Measurements from ENCODE around the gene FSTL5.
"Not testable (repeated sequence)": the region's sequence is repeated elsewhere in the genome, so short reads cannot be mapped to it uniquely, and the experiment has no call there.

Gene FSTL5

GRCh38 chr4:162111078-162111477 lies 52.7 kb downstream of the FSTL5 start:
- DNase-seq, result no peak
- intact Hi-C loops (cut with DNase I), result no loop called here

- intact Hi-C loops (cut with DNase I), result no loop called here
- no peak for DNase-seq
These were observed 59.2 kb downstream of the FSTL5 start for GRCh38 chr4:162104459-162105124.

DNA sequence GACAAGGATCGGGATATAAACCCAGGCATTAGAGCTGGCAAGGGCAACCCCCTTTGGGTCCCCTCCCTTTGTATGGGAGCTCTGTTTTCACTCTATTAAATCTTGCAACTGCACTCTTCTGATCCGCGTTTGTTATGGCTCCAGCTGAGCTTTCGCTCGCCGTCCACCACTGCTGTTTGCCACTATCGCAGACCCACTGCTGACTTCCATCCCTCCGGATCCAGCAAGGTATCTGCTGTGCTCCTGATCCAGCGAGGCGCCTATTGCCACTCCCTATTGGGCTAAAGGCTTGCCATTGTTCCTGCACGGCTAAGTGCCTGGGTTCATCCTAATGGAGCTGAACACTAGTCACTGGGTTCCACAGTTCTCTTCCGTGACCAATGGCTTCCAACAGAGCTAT lies 59.9 kb downstream of the FSTL5 start:
- intact Hi-C loops (cut with DNase I); DNase-seq: not testable (repeated sequence)

GRCh38 chr4:162102713-162103112 lies 61.1 kb downstream of the FSTL5 start:
- intact Hi-C loops (cut with DNase I), result no loop called here
- no peak for DNase-seq

GRCh38 chr4:162101337-162101736 lies 62.5 kb downstream of the FSTL5 start:
- no peak for DNase-seq
- intact Hi-C loops (cut with DNase I), result no loop called here

GRCh38 chr4:162075726-162076125 lies 88.1 kb downstream of the FSTL5 start:
- peak in 36 of 42 donors; percentile 2 to 73 (median 38) for DNase-seq
- intact Hi-C loops (cut with DNase I), result no loop called here

- DNase-seq, result peak in 1 of 42 donors; percentile 3
- intact Hi-C loops (cut with DNase I), result no loop called here
These were observed 102.6 kb downstream of the FSTL5 start for GRCh38 chr4:162061214-162061613.

- intact Hi-C loops (cut with DNase I), result no loop called here
- no peak for DNase-seq
These were observed 104.1 kb downstream of the FSTL5 start for GRCh38 chr4:162059656-162060055.

- intact Hi-C loops (cut with DNase I), result no loop called here
These were observed 106.8 kb downstream of the FSTL5 start for GRCh38 chr4:162056990-162057389.

GRCh38 chr4:162046135-162046534 lies 117.7 kb downstream of the FSTL5 start:
- DNase-seq, result no peak
- intact Hi-C loops (cut with DNase I), result no loop called here

More at GRCh38 chr4:162056990-162057389, 106.8 kb downstream of the FSTL5 start:
- DNase-seq, result peak in 32 of 42 donors; percentile 2 to 59 (median 22)

GRCh38 chr4:162038112-162038511 lies 125.7 kb downstream of the FSTL5 start:
- intact Hi-C loops (cut with DNase I), result no loop called here
- DNase-seq, result no peak

GRCh38 chr4:162017863-162018262 lies 145.9 kb downstream of the FSTL5 start:
- intact Hi-C loops (cut with DNase I), result no loop called here
- no peak for DNase-seq

DNA sequence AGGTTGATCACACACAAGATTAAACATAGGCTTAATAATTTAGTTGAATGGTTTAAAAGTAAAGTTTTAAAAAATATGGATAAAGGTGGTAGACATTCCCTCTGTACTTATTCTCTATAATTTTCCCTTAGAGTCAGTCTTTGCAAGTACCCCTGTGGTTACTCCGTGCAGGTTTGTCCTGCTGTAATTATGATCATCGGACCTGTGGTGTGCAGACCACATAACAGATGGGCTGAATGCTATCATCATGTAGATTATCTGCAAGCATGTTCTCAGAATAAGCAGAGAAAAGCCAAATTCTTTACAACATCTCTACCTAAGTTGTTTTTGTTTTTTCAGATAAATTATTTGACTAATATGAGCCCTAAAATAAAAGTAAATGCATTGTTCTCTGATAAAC lies 146.8 kb downstream of the FSTL5 start:
- intact Hi-C loops (cut with DNase I), result no loop called here
- DNase-seq, result no peak

DNA sequence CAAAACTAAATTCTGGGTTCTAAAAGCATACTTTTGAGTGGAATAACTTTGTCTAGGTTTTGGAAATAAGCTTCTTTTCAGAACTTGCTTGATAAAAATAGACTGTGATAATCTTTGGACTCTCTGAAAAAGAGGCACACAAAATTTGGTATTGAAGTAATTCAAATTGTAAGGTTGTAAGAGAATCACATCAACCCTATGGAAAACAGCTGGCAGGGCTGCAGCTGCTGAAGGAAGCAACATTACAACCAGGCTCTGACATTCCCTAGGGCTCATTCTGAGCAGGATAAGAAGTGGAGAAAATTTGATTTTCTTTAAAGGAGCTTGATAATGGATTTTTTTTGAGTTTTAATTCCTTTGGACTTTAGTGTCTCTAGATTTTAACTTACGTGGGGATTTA lies 147.6 kb downstream of the FSTL5 start:
- DNase-seq, result no peak
- intact Hi-C loops (cut with DNase I), result no loop called here

DNA sequence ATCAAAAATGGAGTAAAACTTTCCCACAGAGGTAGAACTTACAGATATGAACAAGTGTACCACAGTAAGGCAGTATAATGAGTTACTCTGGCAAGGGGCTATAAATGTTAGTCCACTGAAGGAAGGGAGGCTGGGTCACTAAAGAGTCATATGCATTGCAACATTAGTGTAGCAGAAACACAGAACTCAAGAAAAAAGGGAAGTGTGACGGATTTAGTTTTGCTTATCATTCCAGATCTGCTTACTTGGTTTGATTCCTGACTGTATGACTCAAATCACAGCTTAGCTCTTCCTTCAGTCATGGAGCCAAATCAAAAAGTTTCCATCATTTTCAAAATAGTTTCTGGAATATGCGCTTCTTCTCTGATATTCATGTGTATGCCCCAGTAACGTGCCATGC lies 148.7 kb downstream of the FSTL5 start:
- no peak for DNase-seq
- intact Hi-C loops (cut with DNase I), result no loop called here

DNA sequence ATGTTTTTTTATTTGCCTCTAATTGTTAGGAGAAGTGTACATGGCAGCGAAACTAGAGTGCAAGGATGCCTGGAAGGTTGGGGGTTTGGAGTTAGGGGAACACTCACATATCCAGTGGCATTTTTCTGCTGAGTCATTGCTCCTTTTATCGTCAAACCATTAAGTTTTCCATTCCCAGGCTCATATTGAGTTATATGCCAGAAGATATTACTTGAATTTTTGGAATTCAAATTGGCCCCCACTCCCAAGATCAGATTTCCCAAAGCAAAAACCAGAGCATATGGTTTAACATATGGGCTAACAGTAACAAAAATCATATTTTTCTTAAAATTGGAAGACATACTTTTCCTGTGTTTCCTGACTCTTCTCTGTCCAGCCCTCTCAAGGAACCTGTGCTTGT lies 152.7 kb downstream of the FSTL5 start:
- no peak for DNase-seq
- intact Hi-C loops (cut with DNase I), result no loop called here

- no peak for DNase-seq
- intact Hi-C loops (cut with DNase I), result no loop called here
These were observed 153.4 kb downstream of the FSTL5 start for GRCh38 chr4:162010362-162010761.

DNA sequence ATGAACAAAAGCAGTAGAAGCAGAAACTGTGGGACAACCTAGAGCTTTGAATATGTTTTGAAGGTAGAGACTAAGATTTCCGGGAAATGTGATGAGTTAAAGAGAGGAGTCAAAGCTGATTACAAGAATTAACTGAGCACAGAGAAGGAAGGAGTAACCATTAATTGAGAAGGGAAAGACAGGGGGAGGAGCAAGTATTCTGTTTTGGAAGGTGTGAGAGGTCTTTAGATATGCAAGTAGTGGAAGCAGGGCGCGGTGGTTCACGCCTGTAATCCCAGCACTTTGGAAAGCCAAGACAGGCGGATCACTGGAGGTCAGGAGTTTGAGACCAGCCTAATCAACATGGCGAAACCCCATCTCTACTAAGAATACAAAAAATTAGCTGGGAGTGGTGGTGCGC lies 171.5 kb downstream of the FSTL5 start:
- intact Hi-C loops (cut with DNase I), result no loop called here
- no peak for DNase-seq

DNA sequence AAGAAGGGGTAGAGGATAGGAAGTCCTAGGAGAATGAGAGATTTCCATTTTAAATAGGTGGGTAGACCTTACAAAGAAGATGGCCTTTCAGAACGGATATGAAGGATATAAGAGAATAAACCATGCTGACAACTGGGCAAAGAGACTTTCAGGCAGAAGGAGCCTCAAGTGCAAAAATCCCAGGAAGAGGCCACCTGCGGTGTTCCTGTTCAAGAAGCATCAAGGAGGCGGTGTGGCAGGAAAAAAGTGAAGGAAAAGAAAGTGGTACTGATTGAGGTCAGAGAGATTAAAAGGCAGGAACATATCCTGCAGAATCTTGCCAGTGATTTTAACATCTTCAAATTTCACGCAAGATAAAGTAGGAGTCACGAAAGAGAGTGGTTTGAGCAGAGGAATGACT lies 172.0 kb downstream of the FSTL5 start:
- DNase-seq, result no peak
- intact Hi-C loops (cut with DNase I), result no loop called here

- intact Hi-C loops (cut with DNase I), result no loop called here
- no peak for DNase-seq
These were observed 173.1 kb downstream of the FSTL5 start for GRCh38 chr4:161990721-161991120.

DNA sequence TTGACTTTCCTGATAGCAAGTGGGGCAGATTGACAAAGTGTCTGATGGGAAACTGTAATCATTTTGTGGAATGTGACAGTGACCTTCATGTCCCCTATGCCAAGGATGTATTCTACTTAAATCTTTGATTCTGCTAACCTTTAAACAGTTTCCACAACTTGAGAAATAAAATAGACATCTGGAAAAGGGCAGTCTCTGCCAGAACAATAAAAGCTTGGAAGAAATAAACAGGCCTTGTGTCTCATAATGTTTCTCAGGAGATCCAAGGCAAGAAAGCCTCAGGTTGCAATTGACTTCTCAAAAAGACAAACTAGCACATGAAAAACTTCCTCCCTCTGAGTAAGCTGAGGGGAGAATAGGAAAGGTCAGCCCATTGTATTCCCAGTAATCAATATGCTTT lies 174.9 kb downstream of the FSTL5 start:
- intact Hi-C loops (cut with DNase I), result no loop called here
- no peak for DNase-seq

- intact Hi-C loops (cut with DNase I), result no loop called here
- no peak for DNase-seq
These were observed 176.2 kb downstream of the FSTL5 start for GRCh38 chr4:161987611-161988010.
